IPS-20b (cell line): ENCODE data around the gene CCNE1.

Experiments
- H3K27ac ChIP-seq: one replicate; pipeline ENCODE4 v1.5.1; 2013; ENCODE audit warnings: low read length
- H3K27me3 ChIP-seq: 2 replicates; pipeline ENCODE4 v1.6.1; 2013; ENCODE audit warnings: mild to moderate bottlenecking, low read length, inconsistent platforms; ENCODE audit not compliant: insufficient read depth
- H3K36me3 ChIP-seq: 2 replicates; pipeline ENCODE4 v1.6.1; 2013; ENCODE audit warnings: low read depth, mild to moderate bottlenecking, inconsistent platforms, low read length, moderate library complexity; ENCODE audit not compliant: insufficient read depth
- H3K4me1 ChIP-seq: 2 replicates; pipeline ENCODE4 v1.6.1; 2013; ENCODE audit warnings: mild to moderate bottlenecking, control low read depth, inconsistent platforms, low read length, moderate library complexity; ENCODE audit not compliant: insufficient read depth
- H3K4me3 ChIP-seq: 2 replicates; pipeline ENCODE4 v1.5.1; 2013; ENCODE audit warnings: mild to moderate bottlenecking, low read length, inconsistent platforms
- H3K9ac ChIP-seq: 2 replicates; pipeline ENCODE4 v1.6.1; 2013; ENCODE audit warnings: low read depth, mild to moderate bottlenecking, inconsistent platforms, low read length, moderate library complexity
- H3K9me3 ChIP-seq: 2 replicates; pipeline ENCODE4 v1.6.1; 2013; ENCODE audit warnings: mild to moderate bottlenecking, low read depth, low read length, inconsistent platforms; ENCODE audit not compliant: insufficient read depth

Gene CCNE1

DNA sequence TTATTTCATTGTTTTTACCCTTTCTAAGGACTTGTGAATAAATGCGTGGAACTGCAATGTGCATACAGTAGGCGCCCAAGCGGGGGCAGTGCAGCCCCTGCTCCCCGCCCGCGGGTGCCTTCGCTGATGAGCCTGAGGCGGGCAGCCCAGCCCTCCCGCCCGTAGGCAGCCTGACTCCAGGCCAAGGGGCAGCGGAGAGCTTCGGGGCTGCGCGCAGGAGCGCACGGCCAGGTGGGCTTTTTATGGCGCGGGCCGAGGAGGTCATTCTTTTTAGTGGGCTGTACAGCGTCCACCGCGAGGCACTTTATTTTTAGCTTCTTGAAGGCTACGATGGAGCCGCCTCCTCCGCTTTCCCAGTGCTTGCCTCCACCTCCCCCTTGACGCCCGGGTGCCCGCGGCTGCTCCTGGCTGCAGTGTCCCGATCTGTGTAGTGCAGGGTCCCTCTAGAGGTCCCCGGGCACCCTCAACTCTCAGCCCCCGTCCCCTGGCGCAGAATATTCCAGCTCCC lies 60.5 kb downstream of the CCNE1 start:
- Histone ChIP-seq H3K9ac (no peak overlapping the region), H3K36me3 (no peaks in the 10 kb centered on the region), H3K9me3 (peaks cover 6% of the 10 kb centered on the region; the same call in 1 of the 2 replicates)

DNA sequence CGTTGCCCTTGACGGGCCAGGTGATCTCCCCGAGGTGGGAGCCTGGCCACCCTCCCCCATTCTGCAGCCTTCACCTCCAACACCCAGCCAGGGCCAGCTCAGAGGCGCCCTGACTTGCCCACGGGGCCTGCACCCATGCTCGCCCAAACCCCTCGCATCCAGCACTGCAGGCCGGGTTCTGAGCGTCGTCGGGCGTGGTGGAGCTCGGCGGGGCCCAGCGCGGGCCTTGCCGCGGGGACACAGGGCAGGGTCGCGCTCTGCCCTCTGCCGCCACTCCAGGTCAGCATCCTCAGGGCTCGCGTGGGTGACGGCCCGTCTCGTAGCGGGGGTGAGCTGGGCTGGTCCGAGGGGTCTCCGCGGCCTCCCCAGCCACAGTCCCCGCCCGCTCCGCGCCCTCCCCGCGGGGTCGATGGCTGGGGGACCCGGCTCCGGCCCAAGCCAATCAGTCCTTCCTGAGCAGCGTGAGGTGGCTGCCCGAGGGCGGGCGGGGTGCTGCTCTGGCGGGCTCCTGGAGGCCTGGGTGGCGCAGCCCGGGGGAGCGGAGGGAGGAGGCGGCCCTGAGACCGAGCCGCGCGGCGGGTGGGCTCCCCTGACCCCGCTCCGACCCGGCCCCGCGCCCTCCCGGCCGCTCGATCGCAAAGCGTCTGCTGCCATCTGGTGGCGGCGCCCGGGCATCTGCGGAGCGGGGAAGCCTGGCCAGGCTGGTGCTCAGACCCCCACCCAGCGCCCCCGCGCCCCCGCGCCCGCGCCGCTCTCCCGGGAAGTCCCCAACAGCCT lies 61.4 kb downstream of the CCNE1 start:
- Histone ChIP-seq H3K27ac (no peak overlapping the region), H3K9me3 (no peaks in the 10 kb centered on the region), H3K4me3 (peak overlapping the region; percentile 59; the same call in 1 of the 2 replicates), H3K4me1 (no peaks in the 10 kb centered on the region), H3K36me3 (no peaks in the 10 kb centered on the region), H3K27me3 (peaks cover 28% of the 10 kb centered on the region), H3K9ac (no peak overlapping the region)

More for the DNA sequence above, 60.5 kb downstream of the CCNE1 start:
- H3K4me1 ChIP-seq, result no peaks in the 10 kb centered on the region
- H3K27me3 ChIP-seq, result peaks cover 28% of the 10 kb centered on the region
- H3K4me3 ChIP-seq, result peak overlapping the region; percentile 59; the same call in 1 of the 2 replicates
- no peak overlapping the region for H3K27ac ChIP-seq
